SK-N-MC (cell line): ENCODE measurements around the gene TUBGCP3.

Experiments
- DNase-seq: peaks from one replicate; pipeline ENCODE4 v3.0.0-alpha.2; 2011; ENCODE audit warnings: low read depth, low spot score
- H3K27ac ChIP-seq: fragments of 200-600 bp; sonication (generic); 2 replicates; pipeline ENCODE4 v1.5.1; 2016; ENCODE audit warnings: mixed run types
- H3K36me3 ChIP-seq: fragments of 200-600 bp; sonication (generic); 2 replicates; pipeline ENCODE4 v1.6.1; 2017; ENCODE audit warnings: antibody characterized with exemption, low read length, mixed read lengths; ENCODE audit not compliant: insufficient read depth
- H3K4me3 ChIP-seq: fragments of 200-600 bp; sonication (generic); 2 replicates; pipeline ENCODE4 v1.5.1; 2016
- H3K9ac ChIP-seq: fragments of 200-600 bp; sonication (generic); 2 replicates; pipeline ENCODE4 v1.8.0; 2017; ENCODE audit warnings: mixed run types, mixed read lengths; ENCODE audit not compliant: insufficient read length
- H3K9me3 ChIP-seq: fragments of 200-600 bp; sonication (generic); 2 replicates; pipeline ENCODE4 v1.6.1; 2017; ENCODE audit warnings: low read depth, mild to moderate bottlenecking, antibody characterized with exemption, low read length, moderate library complexity, mixed read lengths
- EZH2 ChIP-seq: fragments of 200-600 bp; sonication (generic); IDR thresholded peaks from one replicate; pipeline ENCODE4 v1.6.1; 2017; ENCODE audit warnings: antibody characterized with exemption
- FOXP2 ChIP-seq: optimal IDR thresholded peaks from 2 replicates; pipeline ENCODE3; 2011; ENCODE audit warnings: mild to moderate bottlenecking, moderate library complexity; ENCODE audit not compliant: insufficient read depth; ENCODE audit errors: extremely low read length, control extremely low read depth
- POLR2AphosphoS5 ChIP-seq: IDR thresholded peaks from 2 replicates; pipeline ENCODE4 v1.6.1; 2012; ENCODE audit warnings: mild to moderate bottlenecking, low read depth, low read length, borderline replicate concordance

Gene TUBGCP3

GRCh38 chr13:112516218-112516617 is 71.7 kb downstream of the TUBGCP3 start:
- no peak for DNase-seq
- H3K9me3 ChIP-seq: no peaks in the 10 kb centered on the region
- H3K4me3 ChIP-seq: no peak overlapping the region
- H3K36me3 ChIP-seq: peaks cover 58% of the 10 kb centered on the region
- TF ChIP-seq POLR2AphosphoS5 (no peak), FOXP2 (no peak), EZH2 (no peak)
- no peak overlapping the region for H3K9ac ChIP-seq
- H3K27ac ChIP-seq: no peak overlapping the region

- no peak for DNase-seq
- Histone ChIP-seq H3K4me3 (no peak overlapping the region), H3K27ac (no peak overlapping the region), H3K9me3 (no peaks in the 10 kb centered on the region), H3K36me3 (peaks cover 49% of the 10 kb centered on the region), H3K9ac (no peak overlapping the region)
- TF ChIP-seq FOXP2 (no peak), EZH2 (no peak), POLR2AphosphoS5 (no peak)
These were observed 74.2 kb downstream of the TUBGCP3 start for GRCh38 chr13:112513761-112514160.

- Histone ChIP-seq H3K36me3 (peaks cover 44% of the 10 kb centered on the region), H3K9me3 (no peaks in the 10 kb centered on the region), H3K9ac (no peak overlapping the region), H3K4me3 (no peak overlapping the region), H3K27ac (no peak overlapping the region)
- DNase-seq: no peak
- no peak for TF ChIP-seq POLR2AphosphoS5
These were observed 76.8 kb downstream of the TUBGCP3 start for GRCh38 chr13:112510987-112511685.

DNA sequence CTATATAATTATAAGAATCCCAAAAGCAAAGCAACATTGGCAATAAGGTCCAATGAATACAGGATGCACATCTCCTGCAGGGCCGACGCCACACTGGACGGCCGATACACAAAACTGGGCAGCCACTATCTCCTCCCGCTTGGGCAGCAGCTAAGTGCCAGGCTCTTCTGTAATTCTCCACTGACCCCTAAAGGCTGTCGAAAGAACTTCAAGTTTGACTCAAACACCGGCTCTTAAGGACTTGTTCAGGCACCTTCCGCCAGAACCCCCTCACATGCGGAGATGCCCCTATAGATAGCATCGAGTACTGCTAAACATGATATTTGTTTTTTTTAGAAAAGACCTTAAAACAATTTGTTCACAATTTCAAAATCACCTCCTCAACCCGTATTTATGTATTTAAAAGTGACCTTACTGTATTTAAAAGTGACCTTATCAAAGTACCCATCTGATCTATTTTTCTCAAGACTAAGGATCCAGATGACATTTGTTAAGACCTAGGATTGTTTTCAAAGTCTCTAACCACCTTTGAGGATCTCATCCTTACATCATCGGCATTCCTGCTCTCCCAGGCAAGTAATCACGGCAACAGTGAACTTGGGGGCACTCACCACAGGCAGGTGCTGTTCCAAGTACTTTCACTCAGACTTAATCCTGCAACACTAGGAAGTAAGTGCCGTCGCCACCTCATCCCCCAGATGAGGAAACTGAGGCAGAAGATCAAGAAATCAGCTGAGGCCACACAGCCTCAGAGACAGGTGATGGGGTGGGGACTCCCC is 77.8 kb downstream of the TUBGCP3 start:
- no peak for DNase-seq
- Histone ChIP-seq H3K4me3 (no peak overlapping the region), H3K9me3 (no peaks in the 10 kb centered on the region), H3K9ac (no peak overlapping the region), H3K27ac (no peak overlapping the region), H3K36me3 (peaks cover 47% of the 10 kb centered on the region)
- TF ChIP-seq POLR2AphosphoS5 (no peak), EZH2 (no peak), FOXP2 (no peak)

DNA sequence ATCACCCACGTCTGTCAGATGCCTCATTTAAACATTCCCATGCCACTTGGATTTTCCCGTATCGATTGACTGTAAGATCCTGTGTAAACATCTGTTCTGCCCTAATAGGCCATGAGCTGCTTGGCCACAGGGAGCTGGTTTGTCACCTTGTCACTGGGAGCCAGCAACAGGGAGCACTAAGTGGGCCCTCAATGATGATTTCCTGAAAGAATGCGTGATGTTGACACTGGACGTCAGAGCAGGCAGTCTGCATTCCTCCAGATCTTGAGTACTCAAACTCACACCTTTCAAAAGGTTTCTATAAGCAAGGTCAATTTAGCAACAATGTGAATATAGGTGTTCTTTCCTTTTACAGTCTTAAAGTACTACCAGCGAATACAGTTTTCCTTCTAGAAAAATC is 78.8 kb downstream of the TUBGCP3 start:
- H3K27ac ChIP-seq: no peak overlapping the region
- peaks cover 51% of the 10 kb centered on the region for H3K36me3 ChIP-seq
- no peak for DNase-seq
- H3K4me3 ChIP-seq: no peak overlapping the region
- no peak for TF ChIP-seq FOXP2
- no peak for TF ChIP-seq EZH2
- TF ChIP-seq POLR2AphosphoS5: no peak
- no peak overlapping the region for H3K9ac ChIP-seq
- no peaks in the 10 kb centered on the region for H3K9me3 ChIP-seq

GRCh38 chr13:112506046-112506445 is 81.9 kb downstream of the TUBGCP3 start:
- Histone ChIP-seq H3K9ac (no peak overlapping the region), H3K4me3 (no peak overlapping the region), H3K36me3 (peaks cover 65% of the 10 kb centered on the region), H3K27ac (no peak overlapping the region), H3K9me3 (no peaks in the 10 kb centered on the region)
- no peak for DNase-seq
- TF ChIP-seq EZH2 (no peak), FOXP2 (no peak), POLR2AphosphoS5 (no peak)

- Histone ChIP-seq H3K36me3 (peaks cover 55% of the 10 kb centered on the region), H3K9me3 (no peaks in the 10 kb centered on the region), H3K9ac (no peak overlapping the region), H3K4me3 (no peak overlapping the region), H3K27ac (no peak overlapping the region)
- TF ChIP-seq EZH2: no peak
- no peak for TF ChIP-seq POLR2AphosphoS5
- TF ChIP-seq FOXP2: no peak
- no peak for DNase-seq
These were observed 91.8 kb downstream of the TUBGCP3 start for GRCh38 chr13:112496166-112496565.

DNA sequence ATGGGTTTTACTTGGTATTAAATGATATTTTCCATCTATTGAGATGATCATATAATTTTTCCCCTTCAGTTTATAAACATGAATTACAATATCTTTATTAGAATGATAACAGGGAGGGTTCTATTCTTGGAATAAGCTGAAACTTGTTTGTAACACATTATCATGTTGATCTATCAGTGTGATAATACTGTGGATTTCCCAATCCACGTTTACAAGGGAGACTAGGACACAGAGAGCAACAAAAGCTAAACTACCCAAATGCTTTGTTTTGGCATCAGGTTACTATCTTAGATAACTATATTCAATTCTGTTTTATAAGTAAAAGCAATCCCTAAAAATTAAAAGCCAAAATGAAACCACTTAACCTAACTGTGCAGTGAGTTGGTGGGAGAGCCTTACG is 92.5 kb downstream of the TUBGCP3 start:
- DNase-seq: no peak
- Histone ChIP-seq H3K36me3 (peaks cover 50% of the 10 kb centered on the region), H3K4me3 (no peak overlapping the region), H3K9ac (no peak overlapping the region), H3K9me3 (no peaks in the 10 kb centered on the region), H3K27ac (no peak overlapping the region)
- TF ChIP-seq FOXP2: no peak
- no peak for TF ChIP-seq POLR2AphosphoS5
- no peak for TF ChIP-seq EZH2
